BE2C (cell line): Measurements from ENCODE around the gene CRHR1.

Experiments used
- DNase-seq: peaks from one replicate; pipeline ENCODE4 v3.0.0-alpha.2; 2020
- H3K27me3 ChIP-seq: fragments of 250-450 bp; sonication (Bioruptor Pico); 2 replicates; pipeline ENCODE4 v1.5.1; 2020; ENCODE audit warnings: mild to moderate bottlenecking
- H3K36me3 ChIP-seq: fragments of 250-450 bp; sonication (Bioruptor Pico); 2 replicates; pipeline ENCODE4 v1.5.1; 2020; ENCODE audit warnings: mild to moderate bottlenecking
- H3K4me1 ChIP-seq: fragments of 250-450 bp; sonication (Bioruptor Pico); 2 replicates; pipeline ENCODE4 v1.5.1; 2020
- H3K4me3 ChIP-seq: 2 replicates; pipeline ENCODE4 v1.5.1; 2011; ENCODE audit warnings: low read depth, low read length
- H3K9me3 ChIP-seq: fragments of 250-450 bp; sonication (Bioruptor Pico); 2 replicates; pipeline ENCODE4 v1.5.1; 2020
- CTCF ChIP-seq: IDR thresholded peaks from 2 replicates; pipeline ENCODE4 v1.5.1; 2012; ENCODE audit warnings: mild to moderate bottlenecking, low read depth, low read length

Gene CRHR1

GRCh38 chr17:45789874-45790273, 5.8 kb downstream of the CRHR1 start:
- Histone ChIP-seq H3K4me3 (no peak overlapping the region), H3K27me3 (peaks cover 95% of the 10 kb centered on the region), H3K9me3 (no peaks in the 10 kb centered on the region), H3K36me3 (no peaks in the 10 kb centered on the region), H3K4me1 (no peaks in the 10 kb centered on the region)
- no peak for DNase-seq
- TF ChIP-seq CTCF: no peak

GRCh38 chr17:45790296-45790922, 6.3 kb downstream of the CRHR1 start:
- H3K36me3 ChIP-seq: no peaks in the 10 kb centered on the region
- TF ChIP-seq CTCF: no peak
- no peak for DNase-seq

GRCh38 chr17:45791041-45791582, 7.0 kb downstream of the CRHR1 start:
- no peaks in the 10 kb centered on the region for H3K36me3 ChIP-seq
- H3K27me3 ChIP-seq: peaks cover 85% of the 10 kb centered on the region
- TF ChIP-seq CTCF: no peak
- H3K4me1 ChIP-seq: no peaks in the 10 kb centered on the region
- no peaks in the 10 kb centered on the region for H3K9me3 ChIP-seq
- no peak overlapping the region for H3K4me3 ChIP-seq
- peak; percentile 49 for DNase-seq

More at GRCh38 chr17:45790296-45790922, 6.3 kb downstream of the CRHR1 start:
- Histone ChIP-seq H3K4me1 (no peaks in the 10 kb centered on the region), H3K27me3 (peaks cover 89% of the 10 kb centered on the region), H3K4me3 (no peak overlapping the region), H3K9me3 (no peaks in the 10 kb centered on the region)

- TF ChIP-seq CTCF: no peak
- Histone ChIP-seq H3K4me3 (no peak overlapping the region), H3K27me3 (peaks cover 83% of the 10 kb centered on the region), H3K36me3 (no peaks in the 10 kb centered on the region), H3K9me3 (no peaks in the 10 kb centered on the region), H3K4me1 (no peaks in the 10 kb centered on the region)
- no peak for DNase-seq
Measured at GRCh38 chr17:45791935-45792334, 7.8 kb downstream of the CRHR1 start.

GRCh38 chr17:45792437-45792836, 8.3 kb downstream of the CRHR1 start:
- H3K4me1 ChIP-seq: no peaks in the 10 kb centered on the region
- peaks cover 78% of the 10 kb centered on the region for H3K27me3 ChIP-seq
- TF ChIP-seq CTCF: no peak
- H3K9me3 ChIP-seq: no peaks in the 10 kb centered on the region
- H3K4me3 ChIP-seq: no peak overlapping the region
- no peak for DNase-seq
- no peaks in the 10 kb centered on the region for H3K36me3 ChIP-seq

- Histone ChIP-seq H3K9me3 (no peaks in the 10 kb centered on the region), H3K36me3 (no peaks in the 10 kb centered on the region), H3K4me1 (no peaks in the 10 kb centered on the region), H3K27me3 (peaks cover 70% of the 10 kb centered on the region), H3K4me3 (no peak overlapping the region)
- no peak for DNase-seq
- TF ChIP-seq CTCF: no peak
Measured at GRCh38 chr17:45792995-45793755, 9.1 kb downstream of the CRHR1 start.
